DND-41 (cell line): ENCODE measurements around the gene CCDC102B.

ENCODE experiments used
- EZH2 ChIP-seq: IDR thresholded peaks from 3 replicates; pipeline ENCODE4 v1.6.1; 2012; ENCODE audit warnings: borderline replicate concordance, low read depth, mild to moderate bottlenecking, moderate library complexity, low read length, inconsistent platforms; ENCODE audit not compliant: severe bottlenecking
- TF ChIP-seq, protein P1 (sequence below): IDR thresholded peaks from 2 replicates; pipeline ENCODE4 v1.5.1; 2012; ENCODE audit warnings: borderline replicate concordance, low read length, moderate library complexity, mild to moderate bottlenecking; ENCODE audit not compliant: poor library complexity, severe bottlenecking; ENCODE audit errors: extremely low read depth

DNA sequence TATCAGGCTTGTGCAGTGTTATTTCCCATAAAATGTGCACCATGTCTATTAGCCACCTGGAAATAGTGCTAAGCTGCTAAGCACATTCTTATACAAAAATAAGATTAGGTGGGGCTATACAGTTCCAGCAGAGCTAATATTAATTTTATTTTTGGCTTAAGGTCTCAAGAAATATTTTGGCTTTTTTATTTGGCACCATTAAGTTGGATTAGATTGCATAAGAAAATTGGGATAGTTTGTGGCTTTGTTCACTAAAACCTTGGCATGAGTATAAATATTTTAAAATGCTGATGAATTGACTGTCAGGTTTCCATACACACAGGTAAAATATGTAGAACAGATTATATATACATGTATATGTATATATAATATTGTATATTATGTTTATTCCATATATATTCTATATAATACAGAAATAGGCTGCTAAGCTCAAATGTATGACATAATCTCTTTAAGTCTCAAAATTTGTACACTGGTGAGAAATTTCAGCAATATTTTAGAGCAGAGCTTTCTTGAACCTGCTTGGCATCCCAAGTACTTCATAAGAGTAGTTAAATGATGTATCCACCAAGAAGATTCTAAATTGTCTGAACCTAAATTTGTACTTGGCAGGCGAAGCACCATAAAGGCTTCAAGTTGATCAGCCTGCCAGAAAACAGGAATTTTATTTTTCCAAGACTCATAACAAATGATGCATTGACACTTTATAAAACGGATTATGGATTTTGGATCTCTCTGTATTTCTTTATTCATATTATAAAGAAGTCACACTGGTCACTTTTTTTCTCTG is 32.6 kb downstream of the CCDC102B start:
- TF ChIP-seq, protein P1, sequence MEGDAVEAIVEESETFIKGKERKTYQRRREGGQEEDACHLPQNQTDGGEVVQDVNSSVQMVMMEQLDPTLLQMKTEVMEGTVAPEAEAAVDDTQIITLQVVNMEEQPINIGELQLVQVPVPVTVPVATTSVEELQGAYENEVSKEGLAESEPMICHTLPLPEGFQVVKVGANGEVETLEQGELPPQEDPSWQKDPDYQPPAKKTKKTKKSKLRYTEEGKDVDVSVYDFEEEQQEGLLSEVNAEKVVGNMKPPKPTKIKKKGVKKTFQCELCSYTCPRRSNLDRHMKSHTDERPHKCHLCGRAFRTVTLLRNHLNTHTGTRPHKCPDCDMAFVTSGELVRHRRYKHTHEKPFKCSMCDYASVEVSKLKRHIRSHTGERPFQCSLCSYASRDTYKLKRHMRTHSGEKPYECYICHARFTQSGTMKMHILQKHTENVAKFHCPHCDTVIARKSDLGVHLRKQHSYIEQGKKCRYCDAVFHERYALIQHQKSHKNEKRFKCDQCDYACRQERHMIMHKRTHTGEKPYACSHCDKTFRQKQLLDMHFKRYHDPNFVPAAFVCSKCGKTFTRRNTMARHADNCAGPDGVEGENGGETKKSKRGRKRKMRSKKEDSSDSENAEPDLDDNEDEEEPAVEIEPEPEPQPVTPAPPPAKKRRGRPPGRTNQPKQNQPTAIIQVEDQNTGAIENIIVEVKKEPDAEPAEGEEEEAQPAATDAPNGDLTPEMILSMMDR, result no peak
- no peak for TF ChIP-seq EZH2
